Spleen (tissue), 7 donors: ENCODE measurements around the gene CCDC9.

ENCODE experiments used
- CTCF ChIP-seq, 11 experiments: fragments of 200-600 bp in 7 of 11; fragments of 450-650 bp in 4 of 11; sonication (generic) in 4 of 11; IDR thresholded peaks in 8 of 11; conservative IDR thresholded peaks in 3 of 11; 1 replicate in 7 of 11; 2 replicates in 4 of 11; pipeline versions ENCODE4 v1.4.0 to v1.8.0; 2016 to 2021; ENCODE audit warnings: antibody characterized with exemption in 11 of 11, inconsistent platforms in 4 of 11, mild to moderate bottlenecking in 1 of 11
- POLR2A ChIP-seq, 3 donors: fragments of 450-650 bp; IDR thresholded peaks; one replicate each; pipeline ENCODE4 v1.5.1; 2017; ENCODE audit warnings: antibody characterized with exemption in 3 of 3, mild to moderate bottlenecking in 1 of 3
- POLR2AphosphoS5 ChIP-seq, 3 donors: sonication (generic); formaldehyde crosslinking; IDR thresholded peaks; one replicate each; pipeline ENCODE4 v1.5.1; 2017; ENCODE audit warnings: antibody characterized with exemption in 3 of 3
- donor health status: DM: no; HTN: no; CAD: no; lungs with moderate emphysema.
- donor health status: DM: no; HTN: no; CAD: no.
- donor health status: DM: no; HTN: no; CAD: no.

DNA sequence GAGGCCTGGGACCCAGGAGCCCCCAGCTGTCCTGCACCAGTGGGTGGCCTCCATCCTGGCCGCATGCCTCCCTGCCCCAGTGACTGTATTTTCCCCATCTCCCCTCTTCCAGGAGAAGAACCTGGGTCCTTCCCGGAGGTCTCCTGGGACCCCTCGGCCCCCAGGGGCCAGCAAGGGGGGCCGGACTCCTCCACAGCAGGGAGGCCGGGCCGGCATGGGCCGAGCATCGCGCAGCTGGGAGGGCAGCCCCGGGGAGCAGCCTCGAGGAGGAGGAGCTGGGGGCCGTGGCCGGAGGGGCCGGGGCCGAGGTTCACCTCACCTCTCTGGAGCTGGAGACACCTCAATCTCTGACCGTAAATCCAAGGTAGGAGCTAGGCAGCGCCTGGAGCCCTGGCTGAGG, 4.2 kb downstream of the CCDC9 start:
- no peak for TF ChIP-seq CTCF (IDR thresholded peaks at IDR 0.05 in 8 of 11, conservative IDR thresholded peaks at IDR 0.05 in 3 of 11)
- TF ChIP-seq POLR2A (IDR thresholded peaks at IDR 0.05), result no peak
- TF ChIP-seq POLR2AphosphoS5 (IDR thresholded peaks at IDR 0.05), result peak in 1 of 3 donors; percentile 39
